Neural crest cell (in vitro differentiated cells): ENCODE results near the gene GADD45B. TPM values are rescaled to one million over a fixed set of nuclear protein-coding genes. Genes with fewer than 3 reads are reported as not detected.

Source experiments
- DNase-seq: peaks from one replicate; pipeline ENCODE4 v3.0.0; 2021; ENCODE audit warnings: low read depth, mixed read lengths, low spot score
- H3K27ac Mint-ChIP-seq: one replicate; pipeline ENCODE4 v1.8.0; 2021; ENCODE audit warnings: mild to moderate bottlenecking, mixed read lengths; ENCODE audit not compliant: unreplicated experiment
- H3K27me3 Mint-ChIP-seq: 2 replicates; pipeline ENCODE4 v1.8.0; 2021; ENCODE audit warnings: low read depth, mild to moderate bottlenecking, mixed read lengths
- H3K36me3 Mint-ChIP-seq: 2 replicates; pipeline ENCODE4 v1.8.0; 2021; ENCODE audit warnings: low read depth, mild to moderate bottlenecking, mixed read lengths
- H3K4me1 Mint-ChIP-seq: 2 replicates; pipeline ENCODE4 v1.8.0; 2021; ENCODE audit warnings: mixed read lengths
- H3K4me3 Mint-ChIP-seq: one replicate; pipeline ENCODE4 v1.8.0; 2021; ENCODE audit warnings: mild to moderate bottlenecking, mixed read lengths
- H3K9me3 Mint-ChIP-seq: 2 replicates; pipeline ENCODE4 v1.8.0; 2021; ENCODE audit warnings: mixed read lengths
- CTCF ChIP-seq: fragments of 200-600 bp; sonication (generic); conservative IDR thresholded peaks from 2 replicates; pipeline ENCODE4 v1.5.0; 2021; ENCODE audit warnings: antibody characterized with exemption, mild to moderate bottlenecking
- total RNA-seq: library from RNA; stranded (reverse); gene quantifications from 2 replicates; pipeline ENCODE4 v1.2.1, GENCODE V29; 2021

GADD45B gene
- total RNA-seq, 1 donor from 2014 or later, result 4.1 TPM

GRCh38 chr19:2494447-2495129, 18.7 kb downstream of the GADD45B start:
- Mint-ChIP-seq H3K36me3 (no peaks in the 10 kb centered on the region), H3K27ac (no peak overlapping the region), H3K4me1 (peaks cover 15% of the 10 kb centered on the region), H3K27me3 (peaks cover 33% of the 10 kb centered on the region), H3K4me3 (peak overlapping the region; percentile 64), H3K9me3 (no peaks in the 10 kb centered on the region)
- no peak for TF ChIP-seq CTCF
- DNase-seq, result no peak

- TF ChIP-seq CTCF, result no peak
- no peak overlapping the region for H3K4me3 Mint-ChIP-seq
- no peak for DNase-seq
Observed at GRCh38 chr19:2495130-2495641, 19.3 kb downstream of the GADD45B start.

GRCh38 chr19:2495651-2496316, 19.9 kb downstream of the GADD45B start:
- H3K4me3 Mint-ChIP-seq, result peak overlapping the region; percentile 34
- no peak for TF ChIP-seq CTCF
- no peaks in the 10 kb centered on the region for H3K9me3 Mint-ChIP-seq
- no peak for DNase-seq
- no peak overlapping the region for H3K27ac Mint-ChIP-seq
- no peaks in the 10 kb centered on the region for H3K36me3 Mint-ChIP-seq
- peaks cover 15% of the 10 kb centered on the region for H3K4me1 Mint-ChIP-seq
- peaks cover 24% of the 10 kb centered on the region for H3K27me3 Mint-ChIP-seq

More at GRCh38 chr19:2495130-2495641, 19.3 kb downstream of the GADD45B start:
- Mint-ChIP-seq H3K27ac (no peak overlapping the region), H3K27me3 (peaks cover 29% of the 10 kb centered on the region), H3K4me1 (peaks cover 15% of the 10 kb centered on the region), H3K36me3 (no peaks in the 10 kb centered on the region), H3K9me3 (no peaks in the 10 kb centered on the region)

GRCh38 chr19:2497186-2497585, 21.3 kb downstream of the GADD45B start:
- peaks cover 24% of the 10 kb centered on the region for H3K27me3 Mint-ChIP-seq
- no peaks in the 10 kb centered on the region for H3K9me3 Mint-ChIP-seq
- TF ChIP-seq CTCF, result no peak
- peaks cover 15% of the 10 kb centered on the region for H3K4me1 Mint-ChIP-seq
- H3K36me3 Mint-ChIP-seq, result no peaks in the 10 kb centered on the region
- H3K4me3 Mint-ChIP-seq, result no peak overlapping the region
- H3K27ac Mint-ChIP-seq, result no peak overlapping the region
- no peak for DNase-seq

GRCh38 chr19:2500156-2500555, 24.2 kb downstream of the GADD45B start:
- Mint-ChIP-seq H3K36me3 (no peaks in the 10 kb centered on the region), H3K27me3 (peaks cover 6% of the 10 kb centered on the region), H3K4me3 (no peak overlapping the region), H3K27ac (no peak overlapping the region), H3K9me3 (no peaks in the 10 kb centered on the region), H3K4me1 (peaks cover 5% of the 10 kb centered on the region)
- TF ChIP-seq CTCF, result no peak
- no peak for DNase-seq
